Measurements from ENCODE around the gene MS4A18.

Gene MS4A18

DNA sequence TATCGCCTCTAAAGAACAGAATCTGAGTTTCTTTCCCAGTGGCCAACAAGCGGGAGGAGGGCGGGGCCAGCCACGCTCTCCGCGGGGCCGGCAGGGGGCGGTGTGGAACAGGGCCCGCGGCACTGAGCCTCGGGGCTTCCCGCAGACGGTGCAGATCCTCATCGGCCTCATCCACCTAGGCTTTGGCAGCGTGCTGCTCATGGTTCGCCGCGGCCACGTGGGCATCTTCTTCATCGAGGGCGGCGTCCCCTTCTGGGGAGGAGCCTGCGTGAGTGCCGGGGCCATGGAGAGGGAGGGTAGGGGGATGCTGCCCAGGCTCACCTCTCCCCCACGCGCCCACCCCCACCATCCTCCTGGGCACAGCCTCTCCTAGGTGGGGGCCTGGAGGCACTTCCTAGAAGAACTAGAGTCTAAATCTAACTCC is 42.9 kb downstream of the MS4A18 start:
- ChIA-PET POLR2A (no interaction called here), CTCF (interaction anchor here (0.6 to 6.0 kb wide), 5 partner anchors 9 to 132 kb away, joined by 3 to 101 read pairs (median 5); no protein-coding TSS in a partner anchor)
- H3K4me3 ChIP-seq (ENCODE audit: low read depth, low read length), result no peak overlapping the region
- no peak for DNase-seq (ENCODE audit: low read depth, low spot score)
- TF ChIP-seq, protein P1, sequence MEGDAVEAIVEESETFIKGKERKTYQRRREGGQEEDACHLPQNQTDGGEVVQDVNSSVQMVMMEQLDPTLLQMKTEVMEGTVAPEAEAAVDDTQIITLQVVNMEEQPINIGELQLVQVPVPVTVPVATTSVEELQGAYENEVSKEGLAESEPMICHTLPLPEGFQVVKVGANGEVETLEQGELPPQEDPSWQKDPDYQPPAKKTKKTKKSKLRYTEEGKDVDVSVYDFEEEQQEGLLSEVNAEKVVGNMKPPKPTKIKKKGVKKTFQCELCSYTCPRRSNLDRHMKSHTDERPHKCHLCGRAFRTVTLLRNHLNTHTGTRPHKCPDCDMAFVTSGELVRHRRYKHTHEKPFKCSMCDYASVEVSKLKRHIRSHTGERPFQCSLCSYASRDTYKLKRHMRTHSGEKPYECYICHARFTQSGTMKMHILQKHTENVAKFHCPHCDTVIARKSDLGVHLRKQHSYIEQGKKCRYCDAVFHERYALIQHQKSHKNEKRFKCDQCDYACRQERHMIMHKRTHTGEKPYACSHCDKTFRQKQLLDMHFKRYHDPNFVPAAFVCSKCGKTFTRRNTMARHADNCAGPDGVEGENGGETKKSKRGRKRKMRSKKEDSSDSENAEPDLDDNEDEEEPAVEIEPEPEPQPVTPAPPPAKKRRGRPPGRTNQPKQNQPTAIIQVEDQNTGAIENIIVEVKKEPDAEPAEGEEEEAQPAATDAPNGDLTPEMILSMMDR (IDR thresholded peaks at IDR 0.05; ENCODE audit: insufficient read depth, low read length, missing control alignments), result peak; percentile 25

DNA sequence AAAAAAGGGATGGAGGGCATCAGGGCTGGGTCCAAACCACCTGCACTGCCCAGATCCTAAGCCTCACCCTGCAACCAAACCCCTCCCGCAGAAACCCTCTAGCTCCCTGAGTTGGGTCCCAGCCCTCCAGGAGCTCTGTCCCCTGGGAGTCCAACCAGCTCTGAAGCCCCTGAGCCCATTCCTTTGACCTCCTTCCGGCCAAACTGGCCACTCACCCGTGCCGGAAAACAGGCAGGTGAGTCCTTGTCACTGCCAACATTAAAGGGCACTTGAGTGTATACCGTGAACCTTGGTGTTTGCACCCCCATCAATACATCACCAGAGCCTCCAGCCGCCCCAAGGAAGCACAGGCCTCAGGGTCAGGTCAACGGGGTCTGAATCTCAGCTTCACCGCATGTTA is 43.7 kb downstream of the MS4A18 start:
- no peak overlapping the region for H3K4me3 ChIP-seq (ENCODE audit: low read depth, low read length)
- POLR2A ChIA-PET, result no interaction called here
- no peak for DNase-seq (ENCODE audit: low read depth, low spot score)
- TF ChIP-seq, protein P1 (IDR thresholded peaks at IDR 0.05; ENCODE audit: insufficient read depth, low read length, missing control alignments), result no peak
- CTCF ChIA-PET, result interaction anchor here (0.6 to 2.2 kb wide), 3 partner anchors 9 to 63 kb away, joined by 3 to 6 read pairs (median 4); no protein-coding TSS in a partner anchor

DNA sequence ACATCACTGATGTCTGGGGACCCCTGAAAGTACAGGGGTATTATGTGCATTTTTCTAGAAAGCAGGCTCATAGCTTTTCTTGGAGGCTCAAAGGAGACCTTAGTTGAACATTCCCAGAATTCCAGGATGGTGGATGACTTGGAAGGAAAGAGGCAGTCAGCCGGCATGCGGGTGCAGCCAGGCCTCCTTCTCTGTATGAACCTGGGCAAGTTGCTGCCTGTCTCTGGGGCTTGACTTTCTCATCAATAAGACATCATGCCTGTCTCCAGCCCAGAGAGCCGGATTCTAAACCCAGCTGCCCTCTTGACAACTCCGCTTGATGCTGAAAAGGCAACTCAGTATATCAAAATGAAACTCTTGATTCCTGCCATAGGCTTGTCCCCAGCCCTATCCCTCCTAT is 44.8 kb downstream of the MS4A18 start:
- DNase-seq (ENCODE audit: low read depth, low spot score), result no peak
- no peak overlapping the region for H3K4me3 ChIP-seq (ENCODE audit: low read depth, low read length)
- CTCF ChIA-PET, result interaction anchor here (1.0 to 2.2 kb wide), 4 partner anchors 8 to 118 kb away, joined by 3 to 6 read pairs (median 4); no protein-coding TSS in a partner anchor
- POLR2A ChIA-PET, result no interaction called here
- TF ChIP-seq, protein P1 (IDR thresholded peaks at IDR 0.05; ENCODE audit: insufficient read depth, low read length, missing control alignments), result no peak

DNA sequence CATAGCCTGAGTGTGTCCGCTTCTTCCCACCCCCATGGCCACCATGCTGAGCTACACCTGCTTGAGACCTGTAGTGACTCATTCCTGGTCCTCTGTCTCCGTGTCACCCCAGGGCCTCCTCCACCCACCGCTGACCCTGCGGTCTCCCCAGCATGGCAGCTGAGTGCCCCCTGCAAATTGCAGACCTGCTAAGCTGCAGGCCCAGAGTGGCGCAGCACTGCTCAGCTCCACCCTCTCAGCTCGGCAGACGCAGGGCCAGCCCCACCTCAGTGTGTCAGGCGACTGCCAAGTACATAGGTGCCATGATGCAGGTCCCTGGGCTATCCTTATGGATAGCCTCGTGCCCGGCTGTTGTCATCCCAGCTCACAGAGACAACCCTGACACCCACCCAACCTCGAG is 45.3 kb downstream of the MS4A18 start:
- H3K4me3 ChIP-seq (ENCODE audit: low read depth, low read length), result no peak overlapping the region
- POLR2A ChIA-PET, result no interaction called here
- DNase-seq (ENCODE audit: low read depth, low spot score), result no peak
- CTCF ChIA-PET, result interaction anchor here (1.0 to 2.2 kb wide), 3 partner anchors 9 to 118 kb away, joined by 3 to 4 read pairs (median 4); no protein-coding TSS in a partner anchor
- TF ChIP-seq, protein P1 (IDR thresholded peaks at IDR 0.05; ENCODE audit: insufficient read depth, low read length, missing control alignments), result no peak

DNA sequence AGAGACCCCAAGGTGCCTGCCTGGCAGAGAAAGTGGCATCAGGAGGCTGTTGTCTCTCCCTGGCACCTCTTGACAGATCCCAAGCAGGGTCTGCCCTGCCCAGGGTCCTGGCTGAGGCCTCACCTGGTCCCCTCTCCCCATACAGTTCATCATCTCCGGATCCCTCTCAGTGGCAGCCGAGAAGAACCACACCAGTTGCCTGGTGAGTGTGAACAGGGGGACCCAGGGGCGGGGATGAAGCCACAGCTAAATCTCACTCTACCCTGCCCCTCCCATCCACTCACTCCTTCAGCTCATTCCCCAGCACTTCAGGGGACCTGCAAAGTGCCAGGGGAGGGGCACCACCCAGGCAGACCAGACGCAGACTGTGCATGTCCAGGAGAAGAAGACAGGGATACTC is 46.6 kb downstream of the MS4A18 start:
- TF ChIP-seq, protein P1 (IDR thresholded peaks at IDR 0.05; ENCODE audit: insufficient read depth, low read length, missing control alignments), result no peak
- no peak for DNase-seq (ENCODE audit: low read depth, low spot score)
- H3K4me3 ChIP-seq (ENCODE audit: low read depth, low read length), result no peak overlapping the region
- CTCF ChIA-PET, result interaction anchor here (2.8 kb wide), 1 partner anchor 116 kb away, joined by 12 read pairs; no protein-coding TSS in a partner anchor
- POLR2A ChIA-PET, result interaction anchor here (0.6 kb wide), 1 partner anchor 390 kb away, joined by 3 read pairs; the partner anchor contains the start of gene VPS37C

DNA sequence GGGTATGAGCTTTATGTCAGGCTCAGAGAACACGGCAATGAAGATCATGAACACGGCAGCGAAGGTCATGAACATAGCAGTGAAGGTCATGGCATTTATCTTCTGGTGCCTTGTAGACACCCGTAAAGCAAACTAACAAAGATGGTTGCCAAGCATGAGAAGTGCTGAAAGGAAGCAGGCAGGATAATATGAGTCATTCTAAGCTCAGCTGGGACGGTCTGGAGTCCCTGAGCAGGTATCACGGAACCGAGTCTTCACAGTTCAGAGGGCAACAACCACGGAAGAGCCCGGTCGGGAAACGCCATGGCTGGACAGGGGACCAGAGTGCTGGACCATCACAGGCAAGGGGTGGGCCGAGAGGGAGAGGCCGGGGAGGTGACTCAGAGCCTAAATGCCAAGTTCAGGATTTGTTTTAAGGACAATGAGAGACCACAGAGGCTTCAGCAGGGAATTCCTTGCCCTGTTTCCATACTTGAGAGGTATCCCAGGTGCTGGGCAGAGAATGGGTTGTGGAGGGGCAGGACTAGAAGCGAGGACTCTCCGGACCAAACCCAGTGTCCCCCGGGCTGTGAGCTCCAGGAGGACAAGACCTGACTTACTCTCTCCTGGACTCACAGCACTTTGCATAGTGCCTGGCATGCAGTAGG is 47.5 kb downstream of the MS4A18 start:
- POLR2A ChIA-PET, result no interaction called here
- TF ChIP-seq, protein P1 (IDR thresholded peaks at IDR 0.05; ENCODE audit: insufficient read depth, low read length, missing control alignments), result no peak
- DNase-seq (ENCODE audit: low read depth, low spot score), result no peak
- CTCF ChIA-PET, result interaction anchor here (2.8 to 9.6 kb wide), 2 partner anchors 8 to 116 kb away, joined by 12 to 101 read pairs; no protein-coding TSS in a partner anchor
- no peak overlapping the region for H3K4me3 ChIP-seq (ENCODE audit: low read depth, low read length)

All from AG04449 (cell line).